ENCODE measurements around the gene LYZL2.
"Not testable (repeated sequence)": the region's sequence is repeated elsewhere in the genome, so short reads cannot be mapped to it uniquely, and the experiment has no call there.

DNA sequence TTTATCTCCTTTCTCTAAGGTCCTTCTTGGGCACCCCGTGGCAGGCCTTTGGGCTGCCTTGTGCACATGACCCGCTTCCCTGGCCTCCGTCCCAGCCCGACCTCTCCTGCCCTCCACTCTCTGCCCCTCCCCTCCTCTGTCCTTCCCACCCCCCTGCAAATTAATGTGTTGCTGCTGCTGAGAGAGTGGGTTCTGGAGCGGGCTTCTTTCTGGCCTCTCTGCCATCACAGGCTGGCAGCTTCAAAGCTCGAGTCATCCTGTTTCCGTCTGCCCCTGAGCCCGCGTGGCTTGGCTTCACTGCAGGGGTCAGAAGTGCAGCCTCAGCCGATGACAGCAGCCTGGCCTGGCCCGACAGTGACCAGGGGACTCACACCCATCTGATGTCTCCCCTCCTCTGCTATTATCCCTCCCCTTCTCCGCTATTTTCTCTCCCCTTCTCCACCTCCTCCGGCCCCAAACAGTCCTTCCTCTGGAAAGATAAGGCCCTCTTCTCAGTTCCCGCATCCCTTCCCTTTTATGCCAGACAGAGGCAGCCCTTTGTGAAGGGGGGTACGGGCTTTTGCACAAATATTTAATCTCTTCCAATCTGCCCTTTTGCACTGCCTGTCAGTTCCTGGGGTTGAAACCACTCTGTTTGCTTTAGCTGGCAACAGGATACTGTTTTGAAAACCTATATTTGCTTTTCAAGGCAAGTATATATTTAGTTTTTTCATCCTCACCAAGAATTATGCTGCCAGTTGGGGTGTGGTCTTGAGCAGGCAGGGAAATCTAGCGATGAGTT, 24.0 kb downstream of the LYZL2 start:
- TF ChIP-seq POLR2A (IDR thresholded peaks at IDR 0.05; ENCODE audit: low read length); GATA1 (IDR thresholded peaks at IDR 0.05; ENCODE audit: low read depth, low read length): not testable (repeated sequence)
